Astrocyte (in vitro differentiated cells and primary cell): ENCODE data around the gene C1orf87. TPM values are rescaled to one million over a fixed set of nuclear protein-coding genes. Genes with fewer than 3 reads are reported as not detected.

Source experiments
- DNase-seq: peaks from one replicate; pipeline ENCODE4 v3.0.0-alpha.2; 2010; ENCODE audit warnings: low read depth
- FAIRE-seq: peaks from 2 replicates; lab custom pipeline; 2011; peaks lifted over from hg19 to GRCh38; lab: Jason Lieb, UNC
- H2AFZ ChIP-seq: 2 replicates; pipeline ENCODE4 v1.6.0; 2012; ENCODE audit warnings: low read depth, low read length, inconsistent platforms
- H3K27ac ChIP-seq: 2 replicates; pipeline ENCODE4 v1.5.1; 2011; ENCODE audit warnings: low read depth, low read length, inconsistent platforms
- H3K27me3 ChIP-seq: 2 replicates; pipeline ENCODE4 v1.6.0; 2011; ENCODE audit warnings: low read length, inconsistent platforms; ENCODE audit not compliant: insufficient read depth
- H3K36me3 ChIP-seq: 2 replicates; pipeline ENCODE4 v1.5.1; 2011; ENCODE audit warnings: low read length, inconsistent platforms; ENCODE audit not compliant: insufficient read depth
- H3K4me1 ChIP-seq: 2 replicates; pipeline ENCODE4 v1.5.1; 2011; ENCODE audit warnings: low read length, inconsistent platforms; ENCODE audit not compliant: insufficient read depth
- H3K4me2 ChIP-seq: 2 replicates; pipeline ENCODE4 v1.6.0; 2012; ENCODE audit warnings: low read length, inconsistent platforms
- H3K4me3 ChIP-seq: 2 replicates; pipeline ENCODE4 v1.5.1; 2011; ENCODE audit warnings: low read depth, mild to moderate bottlenecking, low read length, inconsistent platforms; ENCODE audit not compliant: insufficient read depth
- H3K79me2 ChIP-seq: 2 replicates; pipeline ENCODE4 v1.6.0; 2012; ENCODE audit warnings: mild to moderate bottlenecking, low read length, inconsistent platforms; ENCODE audit not compliant: insufficient read depth
- H3K9ac ChIP-seq: 2 replicates; pipeline ENCODE4 v1.6.0; 2012; ENCODE audit warnings: mild to moderate bottlenecking, low read length, inconsistent platforms
- H3K9me3 ChIP-seq: 2 replicates; pipeline ENCODE4 v1.5.1; 2012; ENCODE audit warnings: low read depth, mild to moderate bottlenecking, low read length, inconsistent platforms; ENCODE audit not compliant: insufficient read depth
- H4K20me1 ChIP-seq: 2 replicates; pipeline ENCODE4 v1.6.0; 2012; ENCODE audit warnings: low read length, inconsistent platforms; ENCODE audit not compliant: insufficient read depth
- H3K27ac Mint-ChIP-seq: one replicate; pipeline ENCODE4 v1.8.0; 2021; ENCODE audit warnings: mild to moderate bottlenecking, mixed read lengths; ENCODE audit not compliant: unreplicated experiment
- H3K27me3 Mint-ChIP-seq: one replicate; pipeline ENCODE4 v1.8.0; 2021; ENCODE audit warnings: low read depth, mixed read lengths; ENCODE audit not compliant: unreplicated experiment
- H3K36me3 Mint-ChIP-seq: one replicate; pipeline ENCODE4 v1.8.0; 2021; ENCODE audit warnings: low read depth, mixed read lengths; ENCODE audit not compliant: unreplicated experiment
- H3K4me1 Mint-ChIP-seq: one replicate; pipeline ENCODE4 v1.8.0; 2021; ENCODE audit warnings: low read depth, mixed read lengths; ENCODE audit not compliant: unreplicated experiment
- H3K4me3 Mint-ChIP-seq: one replicate; pipeline ENCODE4 v1.8.0; 2021; ENCODE audit warnings: mild to moderate bottlenecking, moderate library complexity, mixed read lengths; ENCODE audit not compliant: unreplicated experiment
- H3K9me3 Mint-ChIP-seq: one replicate; pipeline ENCODE4 v1.8.0; 2021; ENCODE audit warnings: mild to moderate bottlenecking, mixed read lengths; ENCODE audit not compliant: unreplicated experiment
- CTCF ChIP-seq: IDR thresholded peaks from 2 replicates; pipeline ENCODE4 v1.5.1; 2011; ENCODE audit warnings: low read depth, mild to moderate bottlenecking, inconsistent platforms, low read length, moderate library complexity; ENCODE audit not compliant: insufficient read depth
- EZH2 ChIP-seq: IDR thresholded peaks from 2 replicates; pipeline ENCODE4 v1.6.1; 2012; ENCODE audit warnings: mild to moderate bottlenecking, low read length, inconsistent platforms; ENCODE audit not compliant: insufficient read depth
- total RNA-seq: library from RNA; stranded (reverse); gene quantifications from 2 replicates; pipeline ENCODE4 v1.2.1, GENCODE V29; 2021

Gene C1orf87
- total RNA-seq, 1 donor from 2014 or later: not detected

GRCh38 chr1:60044881-60045280 is 28.7 kb downstream of the C1orf87 start:
- no peaks in the 10 kb centered on the region for H3K79me2 ChIP-seq
- no peak overlapping the region for H3K4me2 ChIP-seq
- H4K20me1 ChIP-seq: no peaks in the 10 kb centered on the region
- no peak overlapping the region for H2AFZ ChIP-seq
- Mint-ChIP-seq H3K27me3 (no peaks in the 10 kb centered on the region), H3K36me3 (no peaks in the 10 kb centered on the region), H3K9me3 (peaks cover 2% of the 10 kb centered on the region), H3K4me1 (no peaks in the 10 kb centered on the region), H3K4me3 (no peak overlapping the region), H3K27ac (no peak overlapping the region)
- no peak overlapping the region for H3K27ac ChIP-seq
- no peak overlapping the region for H3K9ac ChIP-seq
- H3K9me3 ChIP-seq: no peaks in the 10 kb centered on the region
- no peaks in the 10 kb centered on the region for H3K36me3 ChIP-seq
- DNase-seq: no peak
- no peak for FAIRE-seq
- no peak overlapping the region for H3K4me3 ChIP-seq
- no peaks in the 10 kb centered on the region for H3K4me1 ChIP-seq
- H3K27me3 ChIP-seq: no peaks in the 10 kb centered on the region
- no peak for TF ChIP-seq EZH2
- TF ChIP-seq CTCF: no peak

GRCh38 chr1:60041783-60042182 is 31.8 kb downstream of the C1orf87 start:
- no peak overlapping the region for H3K27ac ChIP-seq
- H3K9ac ChIP-seq: no peak overlapping the region
- H3K4me1 Mint-ChIP-seq: no peaks in the 10 kb centered on the region
- no peaks in the 10 kb centered on the region for H3K9me3 ChIP-seq
- no peak overlapping the region for H3K27ac Mint-ChIP-seq
- TF ChIP-seq CTCF: no peak
- no peak for TF ChIP-seq EZH2
- no peaks in the 10 kb centered on the region for H3K79me2 ChIP-seq
- no peak for FAIRE-seq
- no peaks in the 10 kb centered on the region for H3K4me1 ChIP-seq
- no peak overlapping the region for H3K4me3 ChIP-seq
- no peaks in the 10 kb centered on the region for H3K27me3 ChIP-seq
- H3K4me2 ChIP-seq: no peak overlapping the region
- no peaks in the 10 kb centered on the region for H4K20me1 ChIP-seq
- DNase-seq: no peak
- no peaks in the 10 kb centered on the region for H3K27me3 Mint-ChIP-seq
- H3K4me3 Mint-ChIP-seq: no peak overlapping the region
- peaks cover 2% of the 10 kb centered on the region for H3K9me3 Mint-ChIP-seq
- H3K36me3 ChIP-seq: no peaks in the 10 kb centered on the region
- no peaks in the 10 kb centered on the region for H3K36me3 Mint-ChIP-seq
- no peak overlapping the region for H2AFZ ChIP-seq

GRCh38 chr1:60037669-60038068 is 35.9 kb downstream of the C1orf87 start:
- no peaks in the 10 kb centered on the region for H3K79me2 ChIP-seq
- H3K4me3 ChIP-seq: no peak overlapping the region
- H3K9ac ChIP-seq: no peak overlapping the region
- TF ChIP-seq CTCF (no peak), EZH2 (no peak)
- H3K9me3 Mint-ChIP-seq: peaks cover 2% of the 10 kb centered on the region
- no peaks in the 10 kb centered on the region for H3K36me3 ChIP-seq
- no peak overlapping the region for H2AFZ ChIP-seq
- no peaks in the 10 kb centered on the region for H3K4me1 ChIP-seq
- no peaks in the 10 kb centered on the region for H3K9me3 ChIP-seq
- H3K36me3 Mint-ChIP-seq: no peaks in the 10 kb centered on the region
- no peaks in the 10 kb centered on the region for H3K27me3 Mint-ChIP-seq
- H3K27ac ChIP-seq: no peak overlapping the region
- FAIRE-seq (no peak), DNase-seq (no peak)
- H3K4me2 ChIP-seq: no peak overlapping the region
- H3K27me3 ChIP-seq: no peaks in the 10 kb centered on the region
- H3K27ac Mint-ChIP-seq: no peak overlapping the region
- no peak overlapping the region for H3K4me3 Mint-ChIP-seq
- no peaks in the 10 kb centered on the region for H3K4me1 Mint-ChIP-seq
- no peaks in the 10 kb centered on the region for H4K20me1 ChIP-seq
